Ascending aorta (tissue), 2 donors: ENCODE measurements around the gene IZUMO4. TPM values are rescaled to one million over a fixed set of nuclear protein-coding genes. Genes with fewer than 3 reads are reported as not detected.
"Not testable (repeated sequence)": the region's sequence is repeated elsewhere in the genome, so short reads cannot be mapped to it uniquely, and the experiment has no call there.

Experiments used
- DNase-seq, 2 donors: peaks; one replicate each; pipeline ENCODE4 v3.0.0-alpha.2; 2019; ENCODE audit warnings: low spot score in 2 of 2
- H3K27ac ChIP-seq, 2 donors: fragments of 200-600 bp; sonication (generic); one replicate each; pipeline ENCODE4 v1.5.1; 2016 to 2017; ENCODE audit warnings: mild to moderate bottlenecking in 1 of 2
- H3K27me3 ChIP-seq: fragments of 200-600 bp; sonication (generic); one replicate; pipeline ENCODE4 v1.5.1; 2017
- H3K36me3 ChIP-seq, 2 donors: fragments of 200-600 bp; sonication (generic); one replicate each; pipeline ENCODE4 v1.5.1; 2016
- H3K4me1 ChIP-seq, 2 donors: fragments of 200-600 bp; sonication (generic); one replicate each; pipeline ENCODE4 v1.5.1; 2016 to 2017; ENCODE audit warnings: mild to moderate bottlenecking in 1 of 2
- H3K4me3 ChIP-seq, 2 donors: fragments of 200-600 bp; sonication (generic); one replicate each; pipeline ENCODE4 v1.5.1; 2016 to 2017; ENCODE audit warnings: mild to moderate bottlenecking in 1 of 2
- H3K9me3 ChIP-seq, 2 donors: fragments of 200-600 bp; sonication (generic); one replicate each; pipeline ENCODE4 v1.5.1; 2016
- CTCF ChIP-seq, 3 experiments: fragments of 200-600 bp in 2 of 3; fragments of 450-650 bp in 1 of 3; sonication (generic) in 2 of 3; IDR thresholded peaks; one replicate each; pipeline ENCODE4 v1.5.1; 2016 to 2019; ENCODE audit warnings: antibody characterized with exemption in 3 of 3, mild to moderate bottlenecking in 1 of 3, moderate library complexity in 1 of 3
- intact Hi-C: fragments of 100-400 bp; cut with DNase I; formaldehyde crosslinking; loops from one replicate; pipeline ENCODE4 v1.15.1; 2023
- total RNA-seq: library from RNA; depleted of rRNA; stranded (reverse); fragments of >200 nt; gene quantifications from one replicate; pipeline ENCODE4 v1.1.0, GENCODE V29; 2016

Gene IZUMO4
- total RNA-seq, 1 donor from 2014 or later = not detected

- intact Hi-C loops = no loop called here
- Histone ChIP-seq H3K4me1 (peaks cover 7 to 22% of the 10 kb centered on the region in 2 donors), H3K36me3 (peaks cover 4% of the 10 kb centered on the region in 2 donors), H3K27me3 (no peaks in the 10 kb centered on the region), H3K9me3 (no peaks in the 10 kb centered on the region), H3K27ac (peak overlapping the region; percentile 48 to 67), H3K4me3 (no peak overlapping the region)
- DNase-seq = no peak
- no peak for TF ChIP-seq CTCF (IDR thresholded peaks at IDR 0.05)
Observed at GRCh38 chr19:2089001-2089711, 7.6 kb upstream of the IZUMO4 start.

- intact Hi-C loops = no loop called here
- TF ChIP-seq CTCF (IDR thresholded peaks at IDR 0.05) = no peak
- Histone ChIP-seq H3K4me1 (peaks cover 7 to 22% of the 10 kb centered on the region in 2 donors), H3K9me3 (no peaks in the 10 kb centered on the region), H3K27me3 (no peaks in the 10 kb centered on the region), H3K4me3 (peak overlapping the region in 1 of 2 donors; percentile 3), H3K36me3 (peaks cover 0 to 4% of the 10 kb centered on the region in 2 donors), H3K27ac (peak overlapping the region; percentile 48 to 67)
- DNase-seq = no peak
Observed at GRCh38 chr19:2089727-2090053, 7.0 kb upstream of the IZUMO4 start.

GRCh38 chr19:2091926-2092525 lies 4.7 kb upstream of the IZUMO4 start:
- H3K27ac ChIP-seq = not testable (repeated sequence)

GRCh38 chr19:2096034-2096479 lies 658 bp upstream of the IZUMO4 start, which contains the start of gene MOB3A:
Gene MOB3A, minus strand, starts transcription at chr19:2096326. Its CDS starts 17,766 bp downstream, at chr19:2078560.
- peak; percentile 49 to 85 (median 58) for TF ChIP-seq CTCF (IDR thresholded peaks at IDR 0.05)
- intact Hi-C loops = loop anchor here (1.0 to 5.0 kb wide), 6 partner anchors 35 to 296 kb away; partner anchors contain the start of genes AP3D1, MKNK2, PLEKHJ1 and SF3A2
- peaks cover 12 to 25% of the 10 kb centered on the region in 2 donors for H3K4me1 ChIP-seq

More at GRCh38 chr19:2091926-2092525, 4.7 kb upstream of the IZUMO4 start:
- H3K36me3 ChIP-seq, H3K4me3 ChIP-seq, H3K27me3 ChIP-seq, H3K9me3 ChIP-seq, DNase-seq, intact Hi-C loops: not testable (repeated sequence)
- peaks cover 11 to 32% of the 10 kb centered on the region in 2 donors for H3K4me1 ChIP-seq

GRCh38 chr19:2097203-2097885 lies 629 bp downstream of the IZUMO4 start:
- intact Hi-C loops = loop anchor here (1.0 to 5.0 kb wide), 4 partner anchors 37 to 295 kb away; partner anchors contain the start of genes LSM7, MKNK2 and SPPL2B
- no peaks in the 10 kb centered on the region for H3K9me3 ChIP-seq
- peak overlapping the region; percentile 47 to 71 for H3K4me3 ChIP-seq
- no peak for DNase-seq
- TF ChIP-seq CTCF (IDR thresholded peaks at IDR 0.05) = no peak
- no peaks in the 10 kb centered on the region for H3K27me3 ChIP-seq
- peak overlapping the region; percentile 53 to 76 for H3K27ac ChIP-seq
- H3K4me1 ChIP-seq = peaks cover 9 to 18% of the 10 kb centered on the region in 2 donors
- peaks cover 28 to 31% of the 10 kb centered on the region in 2 donors for H3K36me3 ChIP-seq

More at GRCh38 chr19:2096034-2096479, 658 bp upstream of the IZUMO4 start, which contains the start of gene MOB3A:
- Histone ChIP-seq H3K36me3 (peaks cover 16 to 18% of the 10 kb centered on the region in 2 donors), H3K9me3 (no peaks in the 10 kb centered on the region), H3K27me3 (no peaks in the 10 kb centered on the region), H3K4me3 (peak within 1 kb of the TSS; percentile 75 to 83), H3K27ac (peak within 1 kb of the TSS; percentile 94 to 95)
- DNase-seq = peak in 1 of 2 donors; percentile 94
